ENCODE data around the gene GRIN3B. TPM values are rescaled to one million over a fixed set of nuclear protein-coding genes. Genes with fewer than 3 reads are reported as not detected.

The GRIN3B gene
- total RNA-seq, 2 donors from 2014 or later = not detected

DNA sequence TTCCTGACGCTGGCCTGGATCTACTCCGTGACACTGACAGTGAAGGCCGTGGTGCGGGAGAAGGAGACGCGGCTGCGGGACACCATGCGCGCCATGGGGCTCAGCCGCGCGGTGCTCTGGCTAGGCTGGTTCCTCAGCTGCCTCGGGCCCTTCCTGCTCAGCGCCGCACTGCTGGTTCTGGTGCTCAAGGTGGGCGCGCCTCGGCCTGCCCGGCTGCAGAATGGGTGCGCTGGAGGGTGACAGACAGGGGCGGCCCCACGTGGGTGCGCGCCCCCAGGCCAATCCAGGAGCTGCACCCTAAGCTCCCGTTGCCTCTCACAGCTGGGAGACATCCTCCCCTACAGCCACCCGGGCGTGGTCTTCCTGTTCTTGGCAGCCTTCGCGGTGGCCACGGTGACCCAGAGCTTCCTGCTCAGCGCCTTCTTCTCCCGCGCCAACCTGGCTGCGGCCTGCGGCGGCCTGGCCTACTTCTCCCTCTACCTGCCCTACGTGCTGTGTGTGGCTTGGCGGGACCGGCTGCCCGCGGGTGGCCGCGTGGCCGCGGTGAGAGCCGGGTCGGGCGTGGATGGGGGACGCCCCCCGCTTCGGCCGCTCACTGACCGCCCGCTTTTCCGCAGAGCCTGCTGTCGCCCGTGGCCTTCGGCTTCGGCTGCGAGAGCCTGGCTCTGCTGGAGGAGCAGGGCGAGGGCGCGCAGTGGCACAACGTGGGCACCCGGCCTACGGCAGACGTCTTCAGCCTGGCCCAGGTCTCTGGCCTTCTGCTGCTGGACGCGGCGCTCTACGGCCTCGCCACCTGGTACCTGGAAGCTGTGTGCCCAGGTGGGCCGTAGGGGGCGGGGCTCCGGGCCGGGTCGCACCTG is 46.8 kb downstream of the GRIN3B start:
- intact Hi-C loops (cut with DNase I, micrococcal nuclease) = no loop called here

DNA sequence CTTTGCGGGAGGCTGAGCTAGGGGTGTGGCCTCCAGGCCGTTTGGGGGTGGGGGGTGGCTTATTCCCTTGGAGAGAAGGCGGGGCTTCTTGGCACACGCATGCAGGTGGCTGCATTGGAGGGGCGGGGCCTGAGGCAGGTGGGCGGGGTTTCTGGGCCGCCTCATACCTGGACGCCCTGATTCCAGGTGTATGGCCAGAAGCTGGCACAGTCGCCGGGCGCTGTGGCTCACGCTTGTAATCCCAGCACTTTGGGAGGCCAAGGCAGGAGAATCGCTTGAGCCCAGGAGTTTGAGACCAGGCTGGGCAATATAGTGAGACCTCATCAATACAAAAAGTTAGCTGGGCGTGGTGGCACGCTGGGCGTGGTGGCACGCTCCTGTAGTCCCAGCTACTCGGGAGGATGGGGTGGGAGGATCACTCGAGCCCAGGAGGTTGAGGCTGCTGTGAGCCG is 47.5 kb downstream of the GRIN3B start:
- peak; percentile 66 to 79 for DNase-seq
- intact Hi-C loops (cut with DNase I, micrococcal nuclease) = no loop called here
- ATAC-seq = peak; percentile 54

More for the DNA sequence above, 46.8 kb downstream of the GRIN3B start:
- ATAC-seq = no peak
- DNase-seq = no peak

DNA sequence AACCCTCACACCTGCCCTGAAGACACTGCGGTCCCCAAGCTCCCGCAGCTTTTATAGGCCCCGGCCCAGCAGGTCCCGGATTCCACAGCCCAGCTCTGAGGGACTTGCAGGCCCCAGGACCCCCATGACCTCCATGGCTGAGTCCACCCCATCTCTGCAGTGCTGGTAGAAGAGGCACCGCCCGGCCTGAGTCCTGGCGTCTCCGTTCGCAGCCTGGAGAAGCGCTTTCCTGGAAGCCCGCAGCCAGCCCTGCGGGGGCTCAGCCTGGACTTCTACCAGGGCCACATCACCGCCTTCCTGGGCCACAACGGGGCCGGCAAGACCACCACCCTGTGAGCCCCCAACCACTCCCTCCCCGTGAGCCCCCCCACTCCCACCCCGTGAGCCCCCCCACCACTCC is 48.9 kb downstream of the GRIN3B start:
- ATAC-seq = no peak
- intact Hi-C loops (cut with DNase I, micrococcal nuclease) = no loop called here

DNA sequence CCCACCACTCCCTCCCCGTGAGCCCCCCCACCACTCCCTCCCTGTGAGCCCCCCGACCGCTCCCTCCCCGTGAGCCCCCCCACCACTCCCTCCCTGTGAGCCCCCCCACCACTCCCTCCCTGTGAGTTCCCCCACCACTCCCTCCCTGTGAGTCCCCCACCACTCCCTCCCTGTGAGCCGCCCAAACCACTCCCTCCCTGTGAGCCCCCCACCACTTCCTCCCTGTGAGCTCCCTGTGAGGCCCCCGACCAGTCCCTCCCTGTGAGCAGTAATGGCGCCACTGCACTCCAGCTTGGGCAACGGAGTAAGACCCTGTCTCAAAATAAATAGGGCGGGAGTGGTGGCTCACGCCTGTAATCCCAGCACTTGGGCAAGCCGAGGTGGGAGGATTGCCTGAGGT is 49.6 kb downstream of the GRIN3B start:
- no peak for DNase-seq
- intact Hi-C loops (cut with DNase I, micrococcal nuclease) = no loop called here
- ATAC-seq = no peak

More for the DNA sequence above, 48.9 kb downstream of the GRIN3B start:
- DNase-seq = no peak

- no peak for DNase-seq
- intact Hi-C loops (cut with DNase I, micrococcal nuclease) = no loop called here
- ATAC-seq = no peak
Measured at GRCh38 chr19:1050989-1051788, 51.0 kb downstream of the GRIN3B start.

DNA sequence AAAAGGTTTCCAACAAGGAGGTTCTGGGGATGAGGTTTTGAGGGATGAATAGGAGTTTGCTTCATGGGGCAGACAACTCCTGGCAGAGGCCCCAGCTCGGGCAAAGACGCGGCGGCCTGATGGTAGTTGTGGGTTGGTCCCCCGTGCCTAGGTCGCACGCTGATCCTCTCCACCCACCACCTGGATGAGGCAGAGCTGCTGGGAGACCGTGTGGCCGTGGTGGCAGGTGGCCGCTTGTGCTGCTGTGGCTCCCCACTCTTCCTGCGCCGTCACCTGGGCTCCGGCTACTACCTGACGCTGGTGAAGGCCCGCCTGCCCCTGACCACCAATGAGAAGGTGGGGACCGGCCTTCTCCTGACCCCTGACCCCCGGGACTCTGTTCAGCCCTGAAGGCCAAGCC is 51.6 kb downstream of the GRIN3B start:
- ATAC-seq = no peak
- DNase-seq = no peak
- intact Hi-C loops (cut with DNase I, micrococcal nuclease) = no loop called here

GRCh38 chr19:1052349-1052975 is 52.2 kb downstream of the GRIN3B start:
- no peak for DNase-seq
- no peak for ATAC-seq
- intact Hi-C loops (cut with DNase I, micrococcal nuclease) = no loop called here

DNA sequence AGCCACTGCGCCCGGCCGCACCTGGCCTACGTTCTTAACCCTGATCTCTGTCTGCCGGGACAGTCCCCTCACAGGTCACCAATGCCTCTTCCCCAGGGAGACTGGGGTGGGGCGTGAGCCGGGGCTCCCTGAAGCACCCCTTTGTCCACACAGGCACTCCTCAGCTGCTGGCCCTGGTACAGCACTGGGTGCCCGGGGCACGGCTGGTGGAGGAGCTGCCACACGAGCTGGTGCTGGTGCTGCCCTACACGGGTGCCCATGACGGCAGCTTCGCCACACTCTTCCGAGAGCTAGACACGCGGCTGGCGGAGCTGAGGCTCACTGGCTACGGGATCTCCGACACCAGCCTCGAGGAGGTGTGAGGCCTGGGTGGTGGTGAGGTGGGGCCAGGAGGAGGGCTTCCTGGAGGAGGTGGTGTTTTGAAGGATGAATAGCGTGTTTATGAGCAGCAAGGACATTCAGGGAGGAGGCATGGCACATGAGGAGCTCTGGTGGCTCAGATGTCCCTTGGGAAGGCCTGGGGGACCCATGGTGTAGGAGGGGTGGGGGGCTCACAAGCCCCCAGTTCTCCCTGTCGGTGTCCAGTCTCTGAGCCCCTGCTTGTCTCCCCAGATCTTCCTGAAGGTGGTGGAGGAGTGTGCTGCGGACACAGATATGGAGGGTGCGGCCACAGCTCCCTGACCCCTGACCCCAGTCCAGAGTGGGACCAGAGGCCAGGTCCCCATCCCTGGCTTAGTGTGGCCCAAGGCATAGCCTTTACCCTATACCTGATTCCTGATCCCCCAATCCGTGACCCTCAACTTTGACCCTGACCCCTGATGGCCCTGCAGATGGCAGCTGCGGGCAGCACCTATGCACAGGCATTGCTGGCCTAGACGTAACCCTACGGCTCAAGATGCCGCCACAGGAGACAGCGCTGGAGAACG is 53.2 kb downstream of the GRIN3B start:
- intact Hi-C loops (cut with DNase I, micrococcal nuclease) = no loop called here
- ATAC-seq = no peak

GRCh38 chr19:1054102-1055027 is 54.1 kb downstream of the GRIN3B start:
- ATAC-seq = no peak
- intact Hi-C loops (cut with DNase I, micrococcal nuclease) = no loop called here
- DNase-seq = no peak

More for the DNA sequence above, 53.2 kb downstream of the GRIN3B start:
- DNase-seq = no peak

- intact Hi-C loops (cut with DNase I, micrococcal nuclease) = no loop called here
- DNase-seq = no peak
- no peak for ATAC-seq
Measured at GRCh38 chr19:1055028-1055425, 54.8 kb downstream of the GRIN3B start.

DNA sequence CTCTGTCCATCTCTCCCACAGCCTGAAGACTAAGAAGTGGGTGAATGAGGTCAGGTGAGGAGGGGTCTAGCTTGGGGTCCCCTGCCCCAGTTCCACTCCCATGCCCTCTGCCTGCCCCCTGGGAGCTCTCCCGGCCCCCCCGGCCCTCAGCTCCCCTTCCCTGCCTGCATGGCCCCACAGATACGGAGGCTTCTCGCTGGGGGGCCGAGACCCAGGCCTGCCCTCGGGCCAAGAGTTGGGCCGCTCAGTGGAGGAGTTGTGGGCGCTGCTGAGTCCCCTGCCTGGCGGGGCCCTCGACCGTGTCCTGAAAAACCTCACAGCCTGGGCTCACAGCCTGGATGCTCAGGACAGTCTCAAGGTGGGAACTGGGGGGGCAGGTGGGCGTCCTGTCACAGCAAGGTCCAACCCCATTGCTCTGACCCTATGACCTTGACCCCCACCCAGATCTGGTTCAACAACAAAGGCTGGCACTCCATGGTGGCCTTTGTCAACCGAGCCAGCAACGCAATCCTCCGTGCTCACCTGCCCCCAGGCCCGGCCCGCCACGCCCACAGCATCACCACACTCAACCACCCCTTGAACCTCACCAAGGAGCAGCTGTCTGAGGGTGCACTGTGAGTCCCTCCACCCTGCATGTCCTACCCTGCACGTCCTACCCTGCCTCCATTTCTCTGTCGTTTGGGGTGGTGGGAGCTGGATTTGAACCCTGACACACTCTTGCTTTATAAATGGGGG is 55.8 kb downstream of the GRIN3B start:
- intact Hi-C loops (cut with DNase I, micrococcal nuclease) = no loop called here
- ATAC-seq (no peak), DNase-seq (no peak)

- DNase-seq (peak in 1 of 2 donors; percentile 30), ATAC-seq (peak; percentile 81)
- intact Hi-C loops (cut with DNase I, micrococcal nuclease) = no loop called here
Measured at GRCh38 chr19:1057176-1057855, 57.1 kb downstream of the GRIN3B start.

DNA sequence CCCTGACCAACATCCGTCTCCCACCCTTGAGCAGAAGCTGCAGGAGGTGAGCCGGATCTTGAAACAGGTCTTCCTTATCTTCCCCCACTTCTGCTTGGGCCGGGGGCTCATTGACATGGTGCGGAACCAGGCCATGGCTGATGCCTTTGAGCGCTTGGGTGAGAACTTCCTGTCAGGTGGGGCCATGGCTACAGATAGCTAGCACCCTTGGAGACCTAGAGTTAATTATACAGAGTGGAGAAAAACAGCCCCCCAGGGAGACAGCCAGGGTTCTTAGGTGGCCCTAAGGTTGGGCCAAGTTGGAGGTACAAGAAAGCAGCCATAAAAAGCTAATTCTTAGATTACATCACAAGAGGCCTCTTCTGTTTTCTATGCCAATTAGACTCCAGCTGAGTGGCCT is 57.9 kb downstream of the GRIN3B start:
- ATAC-seq (no peak), DNase-seq (no peak)
- intact Hi-C loops (cut with DNase I, micrococcal nuclease) = no loop called here

Data from left colon (tissue), 2 donors.